ENCODE results near the gene EFCAB14. TPM values are rescaled to one million over a fixed set of nuclear protein-coding genes. Genes with fewer than 3 reads are reported as not detected.
"Not testable (repeated sequence)": the region's sequence is repeated elsewhere in the genome, so short reads cannot be mapped to it uniquely, and the experiment has no call there.

EFCAB14 gene
- total RNA-seq, 4 donors from 2014 or later, result 59.5 to 70.2 (median 62.8) TPM

DNA sequence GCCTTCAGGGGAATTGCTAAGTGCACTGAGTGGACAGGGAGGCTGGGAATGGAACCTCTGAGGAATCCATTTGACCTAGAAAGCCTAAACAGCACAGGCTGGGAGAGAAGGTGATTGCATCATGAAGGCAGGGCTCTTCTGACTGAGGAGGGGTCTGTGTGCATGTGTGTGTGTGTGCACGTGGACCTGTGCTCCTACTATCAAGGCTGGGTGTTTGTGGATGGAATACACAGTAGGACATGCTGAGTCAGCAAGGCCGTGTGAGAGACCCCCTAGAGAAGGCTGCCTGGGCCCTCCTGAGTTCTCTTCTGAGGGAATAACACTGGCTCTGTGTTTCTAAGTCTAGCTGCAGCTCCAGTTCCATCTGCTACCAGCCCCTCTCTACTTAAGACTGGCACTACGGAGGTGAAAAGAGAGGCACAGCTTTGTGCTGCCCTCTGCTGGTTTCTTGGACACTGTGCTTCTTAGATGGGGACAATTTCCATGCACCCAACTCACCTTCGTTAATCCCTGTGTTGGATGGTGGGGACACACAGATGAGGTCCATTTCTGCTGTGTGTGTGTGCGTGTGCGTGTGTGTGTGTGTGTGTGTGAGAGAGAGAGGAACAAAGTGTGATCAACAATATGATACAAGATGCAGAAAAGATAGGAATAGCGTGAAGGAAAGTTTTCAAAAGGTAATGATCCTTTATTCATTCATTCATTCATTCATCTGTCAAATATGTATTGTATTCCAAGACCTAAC is 6.2 kb upstream of the EFCAB14 start:
- peak; percentile 90 to 98 for ATAC-seq
- in situ Hi-C loops (cut with MboI; ENCODE audit: low sequenced_read_pairs in 4 of 4), result loop anchor here in 3 of 4 donors (5.0 to 25.0 kb wide), 4 partner anchors 108 to 313 kb away; partner anchors contain the start of gene MOB3C (in 1 of the 3)
- no peaks in the 10 kb centered on the region for H3K36me3 ChIP-seq
- no peaks in the 10 kb centered on the region for H3K9me3 ChIP-seq
- intact Hi-C loops (cut with DNase I; ENCODE audit: low total_unique reads), result loop anchor here (2.0 kb wide), 1 partner anchor 192 kb away; no protein-coding TSS in a partner anchor
- peaks cover 4 to 11% of the 10 kb centered on the region in 2 donors for H3K4me1 ChIP-seq
- TF ChIP-seq POLR2A (IDR thresholded peaks at IDR 0.05), result no peak
- TF ChIP-seq, protein P1, sequence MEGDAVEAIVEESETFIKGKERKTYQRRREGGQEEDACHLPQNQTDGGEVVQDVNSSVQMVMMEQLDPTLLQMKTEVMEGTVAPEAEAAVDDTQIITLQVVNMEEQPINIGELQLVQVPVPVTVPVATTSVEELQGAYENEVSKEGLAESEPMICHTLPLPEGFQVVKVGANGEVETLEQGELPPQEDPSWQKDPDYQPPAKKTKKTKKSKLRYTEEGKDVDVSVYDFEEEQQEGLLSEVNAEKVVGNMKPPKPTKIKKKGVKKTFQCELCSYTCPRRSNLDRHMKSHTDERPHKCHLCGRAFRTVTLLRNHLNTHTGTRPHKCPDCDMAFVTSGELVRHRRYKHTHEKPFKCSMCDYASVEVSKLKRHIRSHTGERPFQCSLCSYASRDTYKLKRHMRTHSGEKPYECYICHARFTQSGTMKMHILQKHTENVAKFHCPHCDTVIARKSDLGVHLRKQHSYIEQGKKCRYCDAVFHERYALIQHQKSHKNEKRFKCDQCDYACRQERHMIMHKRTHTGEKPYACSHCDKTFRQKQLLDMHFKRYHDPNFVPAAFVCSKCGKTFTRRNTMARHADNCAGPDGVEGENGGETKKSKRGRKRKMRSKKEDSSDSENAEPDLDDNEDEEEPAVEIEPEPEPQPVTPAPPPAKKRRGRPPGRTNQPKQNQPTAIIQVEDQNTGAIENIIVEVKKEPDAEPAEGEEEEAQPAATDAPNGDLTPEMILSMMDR (IDR thresholded peaks at IDR 0.05 in 4 of 5, conservative IDR thresholded peaks at IDR 0.05 in 1 of 5), result peak; percentile 74 to 83 (median 76)
- no peaks in the 10 kb centered on the region for H3K27me3 ChIP-seq
- H3K27ac ChIP-seq, result no peak overlapping the region
- peak; percentile 34 to 65 for DNase-seq
- no peak overlapping the region for H3K4me3 ChIP-seq

GRCh38 chr1:46723901-46724300 is 5.0 kb upstream of the EFCAB14 start:
- H3K36me3 ChIP-seq, result no peaks in the 10 kb centered on the region
- no peak overlapping the region for H3K4me3 ChIP-seq
- no peaks in the 10 kb centered on the region for H3K9me3 ChIP-seq
- no peak for ATAC-seq
- H3K27ac ChIP-seq, result peak overlapping the region in 2 of 4 donors; percentile 23 to 25
- no peaks in the 10 kb centered on the region for H3K27me3 ChIP-seq
- TF ChIP-seq POLR2A (IDR thresholded peaks at IDR 0.05), result no peak
- TF ChIP-seq, protein P1 (IDR thresholded peaks at IDR 0.05 in 4 of 5, conservative IDR thresholded peaks at IDR 0.05 in 1 of 5), result no peak
- DNase-seq, result no peak
- peaks cover 13 to 18% of the 10 kb centered on the region in 2 donors for H3K4me1 ChIP-seq
- intact Hi-C loops (cut with DNase I; ENCODE audit: low total_unique reads), result loop anchor here (2.0 kb wide), 1 partner anchor 191 kb away; no protein-coding TSS in a partner anchor
- in situ Hi-C loops (cut with MboI; ENCODE audit: low sequenced_read_pairs in 4 of 4), result loop anchor here in 1 of 4 donors (10.0 kb wide), 1 partner anchor 189 kb away; a partner anchor contains a TSS

- Histone ChIP-seq H3K4me1 (peaks cover 29 to 33% of the 10 kb centered on the region in 2 donors), H3K27me3 (no peaks in the 10 kb centered on the region), H3K9me3 (no peaks in the 10 kb centered on the region), H3K27ac (no peak overlapping the region), H3K36me3 (no peaks in the 10 kb centered on the region), H3K4me3 (no peak overlapping the region)
- intact Hi-C loops (cut with DNase I; ENCODE audit: low total_unique reads) (no loop called here), in situ Hi-C loops (cut with MboI; ENCODE audit: low sequenced_read_pairs in 4 of 4) (loop anchor here in 1 of 4 donors (10.0 kb wide), 1 partner anchor 187 kb away; a partner anchor contains a TSS)
- TF ChIP-seq, protein P1 (IDR thresholded peaks at IDR 0.05 in 4 of 5, conservative IDR thresholded peaks at IDR 0.05 in 1 of 5), result no peak
- TF ChIP-seq POLR2A (IDR thresholded peaks at IDR 0.05), result no peak
- DNase-seq, result no peak
- ATAC-seq, result no peak
Measured at GRCh38 chr1:46721686-46722205, 2.8 kb upstream of the EFCAB14 start.

DNA sequence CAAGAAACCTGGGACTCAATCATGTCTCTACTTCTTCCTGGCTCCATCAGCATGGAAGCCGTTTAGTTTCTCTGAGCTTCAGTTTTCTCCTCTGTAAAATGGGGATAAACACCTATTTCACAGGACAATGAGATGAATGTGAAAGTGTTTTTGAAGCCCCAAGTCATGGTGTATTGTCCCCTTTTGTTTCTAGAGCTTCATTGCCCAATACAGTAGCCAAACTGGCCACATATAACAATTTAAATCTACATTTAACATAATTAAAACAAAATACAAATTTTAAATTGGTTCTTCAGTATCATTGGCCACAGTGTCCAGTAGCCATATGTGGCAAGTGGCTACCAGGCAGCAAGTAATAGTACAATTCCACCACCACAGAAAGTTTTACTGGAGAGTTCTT is 2.3 kb upstream of the EFCAB14 start:
- intact Hi-C loops (cut with DNase I; ENCODE audit: low total_unique reads), result no loop called here
- no peak for ATAC-seq
- in situ Hi-C loops (cut with MboI; ENCODE audit: low sequenced_read_pairs in 4 of 4), result loop anchor here in 1 of 4 donors (10.0 kb wide), 1 partner anchor 186 kb away; a partner anchor contains a TSS
- no peak for TF ChIP-seq POLR2A (IDR thresholded peaks at IDR 0.05)
- H3K27ac ChIP-seq, result no peak overlapping the region
- H3K4me1 ChIP-seq, result peaks cover 33 to 38% of the 10 kb centered on the region in 2 donors
- no peak for DNase-seq
- no peaks in the 10 kb centered on the region for H3K27me3 ChIP-seq
- H3K36me3 ChIP-seq, result no peaks in the 10 kb centered on the region
- no peaks in the 10 kb centered on the region for H3K9me3 ChIP-seq
- no peak overlapping the region for H3K4me3 ChIP-seq

DNA sequence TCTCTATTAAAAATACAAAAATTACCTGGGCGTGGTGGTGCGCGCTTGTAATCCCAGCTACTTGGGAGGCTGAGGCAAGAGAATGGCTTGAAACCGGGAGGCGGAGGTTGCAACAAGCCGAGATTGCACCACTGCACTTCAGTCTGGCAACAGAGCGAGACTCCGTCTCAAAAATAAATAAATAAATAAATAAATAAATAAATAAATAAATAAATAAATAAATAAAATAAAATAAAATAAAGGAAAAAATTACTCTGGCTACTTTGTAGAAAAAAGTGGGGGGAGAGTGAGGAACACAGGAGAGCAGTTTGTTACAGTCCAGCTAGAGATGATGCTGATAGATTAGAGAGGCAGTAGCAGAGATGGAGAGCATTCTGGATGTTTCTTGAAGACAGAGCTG is 1.4 kb upstream of the EFCAB14 start:
- peaks cover 33 to 38% of the 10 kb centered on the region in 2 donors for H3K4me1 ChIP-seq
- intact Hi-C loops (cut with DNase I; ENCODE audit: low total_unique reads); H3K9me3 ChIP-seq; H3K27me3 ChIP-seq; DNase-seq; H3K36me3 ChIP-seq; H3K4me3 ChIP-seq; ATAC-seq: not testable (repeated sequence)
- in situ Hi-C loops (cut with MboI; ENCODE audit: low sequenced_read_pairs in 4 of 4), result loop anchor here in 1 of 4 donors (10.0 kb wide), 1 partner anchor 186 kb away; a partner anchor contains a TSS
- H3K27ac ChIP-seq, result peak overlapping the region; percentile 80 to 93 (median 89)

Data from gastrocnemius medialis (tissue), 4 donors.